Posterior cingulate gyrus (tissue), 11 donors: ENCODE measurements around the gene SDK2.
"Not testable (repeated sequence)": the region's sequence is repeated elsewhere in the genome, so short reads cannot be mapped to it uniquely, and the experiment has no call there.

Experiments
- DNase-seq, 10 donors: peaks; one replicate each; pipeline versions ENCODE4 v3.0.0 to v3.0.0-alpha.2; 2020 to 2021; ENCODE audit warnings: mixed read lengths in 3 of 10
- intact Hi-C: fragments of 100-400 bp; cut with DNase I; formaldehyde crosslinking; loops from one replicate; pipeline ENCODE4 v1.15.1; 2023

Gene SDK2

DNA sequence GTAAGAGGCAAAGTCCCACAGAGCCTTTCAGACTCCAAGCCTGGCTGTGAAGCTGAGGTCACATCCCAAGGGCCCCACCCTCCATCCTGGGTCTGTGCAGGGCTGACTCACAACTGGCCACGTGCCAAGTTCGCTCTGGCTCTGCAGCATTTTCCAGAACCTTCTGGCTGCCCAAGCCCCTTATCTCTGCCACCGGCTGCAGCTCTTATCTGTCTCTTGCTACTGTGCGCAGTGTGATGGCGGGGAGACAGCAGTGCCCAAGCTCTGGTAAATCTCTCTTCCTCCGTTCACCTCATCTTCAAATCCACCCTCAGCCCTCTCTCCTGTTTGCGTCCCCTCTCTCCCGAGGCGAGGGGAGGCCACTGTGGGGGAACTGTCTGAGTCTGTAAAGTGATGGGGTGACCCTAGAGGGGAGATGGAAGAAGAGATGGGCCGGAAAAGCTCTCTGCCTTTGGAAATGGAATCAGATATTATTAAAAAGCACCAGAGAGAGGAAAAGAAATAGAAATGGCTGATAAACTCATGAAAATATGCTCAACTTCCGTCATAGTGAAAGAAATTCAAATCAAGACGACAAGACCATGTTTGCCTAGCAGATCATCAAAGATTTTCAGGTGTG lies 169.8 kb downstream of the SDK2 start:
- intact Hi-C loops = no loop called here
- peak in 3 of 10 donors; percentile 29 to 77 (median 36) for DNase-seq

DNA sequence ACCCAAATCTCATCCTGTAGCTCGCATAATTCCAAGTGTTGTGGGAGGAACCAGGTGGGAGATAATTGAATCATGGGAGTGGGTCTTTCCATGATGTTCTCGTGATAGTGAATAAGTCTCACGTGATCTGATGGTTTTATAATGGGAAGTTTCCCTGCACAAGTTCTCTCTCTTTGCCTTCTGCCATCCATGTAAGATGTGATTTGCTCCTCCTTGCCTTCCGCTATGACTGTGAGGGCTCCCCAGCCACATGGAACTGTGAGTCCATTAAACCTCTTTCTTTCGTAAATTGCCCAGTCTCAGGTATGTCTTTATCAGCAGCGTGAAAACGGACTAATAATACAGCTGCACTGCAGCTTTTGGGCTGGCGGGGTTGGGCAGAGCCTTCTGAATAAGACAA lies 171.5 kb downstream of the SDK2 start:
- intact Hi-C loops, DNase-seq: not testable (repeated sequence)

DNA sequence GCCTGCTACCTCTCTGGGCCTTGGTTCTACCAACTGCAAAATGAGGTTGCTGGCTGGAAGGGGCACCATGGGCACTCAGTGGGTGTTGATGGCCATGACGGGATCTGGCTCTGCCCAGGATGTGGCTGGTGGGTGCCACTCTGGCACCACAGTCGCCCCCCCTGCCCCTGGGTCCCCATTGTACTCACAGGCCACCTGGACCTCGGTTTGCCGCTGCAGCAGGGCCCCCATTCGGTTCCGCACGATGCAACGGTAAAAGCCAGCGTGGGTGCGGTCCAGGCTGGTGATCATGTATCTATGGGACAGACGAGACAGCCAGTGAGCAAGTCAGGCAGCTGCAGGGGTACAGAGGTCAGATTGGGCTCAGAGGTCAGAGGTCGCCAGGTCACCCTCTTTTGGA lies 172.3 kb downstream of the SDK2 start:
- intact Hi-C loops = no loop called here
- DNase-seq = peak in 1 of 10 donors; percentile 72

DNA sequence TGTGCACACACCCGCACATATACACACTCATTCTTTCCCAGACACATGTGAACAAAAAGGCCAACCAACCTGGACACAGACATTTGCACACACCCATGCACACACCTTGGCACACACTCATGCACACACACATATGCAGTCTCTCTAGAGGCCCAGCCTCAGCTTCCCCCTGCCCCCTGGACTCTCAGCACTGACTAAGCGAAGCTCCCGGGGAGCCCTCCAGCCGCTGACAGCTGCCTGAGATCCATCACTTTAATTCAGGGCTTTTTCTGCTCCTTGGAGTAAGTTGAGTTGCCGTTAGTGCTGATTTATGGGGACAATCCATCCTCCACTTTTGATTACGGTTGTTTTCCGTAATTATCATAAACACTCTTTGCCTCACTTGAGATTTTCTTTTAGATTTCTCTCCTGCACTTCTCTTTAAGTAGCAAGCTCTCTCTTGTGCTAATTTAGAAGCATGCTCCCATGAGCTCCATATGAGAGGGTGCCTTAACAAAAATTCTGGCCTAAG lies 173.9 kb downstream of the SDK2 start:
- intact Hi-C loops = no loop called here
- DNase-seq = peak in 1 of 10 donors; percentile 42

DNA sequence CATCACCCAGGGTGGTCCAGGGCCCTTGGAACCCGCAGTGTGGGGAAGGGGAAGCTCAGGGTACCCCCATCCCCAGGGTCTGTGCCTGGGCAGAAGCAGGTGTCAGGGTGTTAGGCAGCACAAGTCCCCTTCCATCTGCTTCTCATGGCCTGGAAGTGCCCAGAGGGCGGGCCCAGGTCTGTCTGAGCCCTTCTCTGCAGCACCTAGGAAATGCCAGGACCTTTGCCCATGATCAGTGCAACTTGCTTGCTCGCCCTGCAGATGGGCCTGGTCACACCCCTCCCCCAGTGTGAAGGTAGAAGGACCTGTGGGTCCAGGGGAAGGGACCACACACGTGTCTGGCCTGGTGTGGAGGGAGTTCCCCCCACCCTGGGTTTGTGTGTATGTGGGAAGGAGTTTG lies 174.9 kb downstream of the SDK2 start:
- peak in 1 of 10 donors; percentile 55 for DNase-seq
- intact Hi-C loops = no loop called here

DNA sequence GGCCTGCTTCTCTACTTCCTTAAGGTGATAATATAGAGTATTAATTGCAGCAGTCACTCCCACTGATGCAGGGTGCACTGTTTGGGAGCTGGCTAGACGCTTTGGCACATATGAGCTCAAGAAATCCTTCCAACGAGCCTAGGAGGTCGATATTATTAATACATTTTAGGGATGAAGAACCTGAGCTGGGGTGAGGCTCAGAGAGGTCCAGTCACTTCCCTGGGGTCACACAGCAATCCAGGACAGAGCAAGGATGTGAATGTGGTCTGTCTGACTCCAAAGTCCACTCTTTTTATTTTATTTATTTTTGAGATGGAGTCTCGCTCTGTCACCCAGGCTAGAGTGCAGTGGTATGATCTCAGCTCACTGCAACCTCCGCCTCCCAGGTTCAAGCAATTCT lies 176.0 kb downstream of the SDK2 start:
- intact Hi-C loops = no loop called here
- DNase-seq = no peak

DNA sequence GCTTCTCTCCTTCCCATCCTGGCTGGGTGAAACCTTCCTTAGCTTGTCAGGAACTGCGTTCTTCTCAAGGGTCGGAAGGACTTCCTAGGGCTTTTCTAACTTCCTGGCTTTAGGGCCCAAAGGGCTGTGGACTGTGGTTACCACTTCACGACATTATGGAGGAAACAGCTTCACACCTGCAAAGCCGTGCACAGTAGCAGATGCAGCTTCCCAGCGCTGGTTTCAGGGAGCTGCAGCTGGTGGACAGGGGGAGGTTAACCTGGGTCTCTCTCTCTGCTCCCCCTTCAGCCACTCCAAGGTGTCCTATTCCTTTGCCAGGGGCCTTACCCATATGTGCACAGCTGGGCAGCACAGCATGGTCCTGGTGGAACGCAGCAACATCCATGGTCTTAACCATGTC lies 176.6 kb downstream of the SDK2 start:
- DNase-seq = peak in 1 of 10 donors; percentile 56
- intact Hi-C loops = no loop called here

DNA sequence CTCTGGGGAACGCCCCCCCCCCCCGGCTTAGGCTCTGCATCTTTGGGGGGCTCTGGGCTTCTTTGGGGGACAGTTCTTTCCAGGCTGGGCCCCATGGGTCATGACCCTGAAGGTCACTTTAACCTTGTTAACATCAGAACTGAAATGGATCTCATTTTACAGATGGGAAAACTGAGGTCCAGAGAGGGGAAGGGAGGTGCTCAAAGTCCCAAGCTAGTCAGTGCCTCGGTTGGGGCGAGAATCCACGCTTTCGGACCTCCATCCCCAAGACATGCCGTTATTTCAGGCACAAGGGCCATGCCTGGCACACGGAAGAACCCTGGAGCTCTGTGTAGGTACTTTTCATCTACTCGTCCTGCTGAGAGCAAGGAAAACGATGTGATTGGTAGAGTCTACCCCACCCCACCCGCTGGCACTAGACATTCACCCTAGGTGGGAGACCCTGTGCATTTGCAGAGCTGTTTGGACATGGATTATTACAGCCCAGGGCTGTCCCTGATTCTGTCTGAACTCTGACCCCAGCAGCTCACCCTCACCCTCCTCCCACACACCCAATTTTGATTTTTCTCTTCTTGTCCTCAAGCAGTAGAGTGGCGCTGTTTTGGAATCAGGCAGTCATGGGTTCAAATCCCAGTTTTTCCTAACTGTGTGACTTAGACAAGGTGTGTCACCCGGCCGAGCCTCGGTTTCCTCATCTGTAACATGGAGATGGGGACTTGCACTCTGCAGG lies 177.4 kb downstream of the SDK2 start:
- intact Hi-C loops = no loop called here
- peak in 1 of 10 donors; percentile 54 for DNase-seq

DNA sequence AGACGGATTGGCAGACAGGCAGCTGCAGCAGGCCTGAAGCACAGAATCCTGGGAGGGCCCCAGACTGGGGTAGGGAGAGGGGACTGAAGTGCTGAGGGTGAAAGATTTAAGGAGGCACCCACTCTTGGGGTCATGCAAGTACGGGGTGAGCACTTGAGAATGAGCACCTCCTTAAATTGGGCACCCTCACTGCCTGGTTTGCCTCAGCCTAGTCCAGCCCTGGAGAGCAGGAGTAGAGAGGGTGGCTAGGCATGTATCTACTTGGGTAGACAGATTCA lies 178.4 kb downstream of the SDK2 start:
- intact Hi-C loops = no loop called here

DNA sequence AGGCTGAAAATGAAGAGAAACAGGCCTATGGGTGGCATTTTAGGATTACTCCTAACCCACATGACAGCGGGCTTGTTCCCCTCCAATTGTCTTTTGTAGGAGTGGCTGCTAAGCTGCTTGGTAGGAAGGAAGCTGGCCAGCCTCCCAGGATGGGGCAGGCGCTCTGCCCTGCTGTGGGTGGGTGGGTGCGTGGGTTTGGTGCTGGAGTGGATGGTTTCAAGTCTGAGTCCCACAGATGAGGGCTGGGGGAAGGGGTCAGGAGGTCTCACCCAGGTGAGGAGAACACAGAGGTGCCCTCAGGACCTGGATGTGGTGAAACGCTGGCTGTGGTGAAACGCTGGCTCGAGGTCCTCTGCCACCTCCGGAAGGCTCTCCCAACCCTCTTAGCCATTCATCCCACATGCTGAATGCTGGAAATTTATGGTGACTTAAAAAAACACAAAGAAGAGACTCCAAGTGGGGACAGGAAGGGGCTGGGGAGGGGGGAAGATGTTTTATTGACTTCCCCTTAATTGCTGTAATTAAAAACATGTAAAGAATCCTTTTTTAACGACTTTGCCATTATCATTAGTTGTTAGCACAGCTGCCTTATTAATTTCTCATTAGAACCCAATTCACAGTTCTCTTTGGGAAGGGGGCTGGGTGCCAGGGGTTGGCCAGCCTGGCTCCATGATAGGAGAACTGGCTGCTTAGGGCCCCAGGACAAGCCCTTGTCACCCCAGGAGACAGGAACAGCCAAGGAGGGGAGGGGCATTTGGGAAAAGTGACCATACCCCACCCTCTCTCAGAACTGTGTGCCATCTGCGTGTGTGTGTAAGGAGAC lies 178.9 kb downstream of the SDK2 start:
- intact Hi-C loops = no loop called here
- peak in 1 of 10 donors; percentile 64 for DNase-seq

More for the DNA sequence above, 178.4 kb downstream of the SDK2 start:
- peak in 1 of 10 donors; percentile 52 for DNase-seq

DNA sequence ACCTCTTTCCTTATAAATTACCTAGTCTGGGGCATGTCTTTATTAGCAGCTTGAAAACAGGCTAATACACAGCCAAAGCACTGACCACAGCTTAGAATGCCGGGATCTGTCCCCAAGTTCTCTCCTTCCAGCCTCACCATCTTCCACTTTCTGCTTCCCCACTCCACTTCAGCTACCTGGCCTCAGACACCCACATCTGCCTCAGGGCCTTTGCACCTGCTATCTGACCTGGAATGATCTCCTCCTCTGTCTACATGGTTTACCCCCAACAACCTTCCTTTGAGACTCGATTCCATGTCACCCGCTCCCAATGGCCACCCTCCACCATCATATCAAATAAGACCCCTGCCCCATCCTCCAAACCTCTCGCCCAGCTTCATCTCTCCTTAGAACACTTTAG lies 179.8 kb downstream of the SDK2 start:
- DNase-seq = peak in 1 of 10 donors; percentile 4
- intact Hi-C loops = no loop called here

DNA sequence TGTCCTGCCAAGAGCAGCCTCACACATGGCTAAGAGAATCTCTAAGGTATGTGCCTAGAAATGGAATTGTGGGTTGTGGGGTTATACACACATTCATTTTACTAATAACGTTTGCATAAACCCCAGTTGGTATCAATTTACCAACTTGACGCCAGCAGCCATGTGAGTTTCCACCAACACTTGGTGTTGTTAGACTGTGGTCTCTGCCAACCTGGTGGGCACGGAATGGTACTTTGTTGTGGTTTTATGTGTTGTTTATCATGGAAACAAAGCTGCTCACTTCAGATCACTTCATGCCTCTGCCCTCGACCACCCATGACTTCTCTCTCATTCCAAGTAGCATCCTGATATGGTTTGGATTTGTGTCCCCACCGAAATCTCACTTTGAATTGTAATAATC lies 180.4 kb downstream of the SDK2 start:
- intact Hi-C loops = no loop called here

DNA sequence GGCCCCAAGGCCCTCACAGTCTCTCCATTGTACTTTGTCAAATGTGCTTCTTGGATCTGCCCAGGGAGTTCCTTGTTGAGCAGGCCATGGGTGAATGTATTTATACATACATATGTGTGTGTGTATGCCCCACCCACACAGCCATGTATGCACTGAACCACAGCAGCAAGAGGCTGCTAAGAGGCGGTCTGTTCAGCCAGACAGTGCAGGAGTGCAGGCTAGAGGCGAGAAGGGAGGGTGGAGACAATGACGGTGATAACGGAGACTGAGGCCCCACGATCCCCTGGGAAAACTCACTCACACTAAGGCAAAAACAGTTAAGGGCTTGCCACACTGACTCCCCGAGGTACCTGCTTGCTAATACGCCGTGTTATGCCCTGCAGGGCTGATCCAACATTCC lies 181.4 kb downstream of the SDK2 start:
- intact Hi-C loops = no loop called here
- peak in 1 of 10 donors; percentile 36 for DNase-seq

More for the DNA sequence above, 180.4 kb downstream of the SDK2 start:
- DNase-seq = peak in 1 of 10 donors; percentile 7

DNA sequence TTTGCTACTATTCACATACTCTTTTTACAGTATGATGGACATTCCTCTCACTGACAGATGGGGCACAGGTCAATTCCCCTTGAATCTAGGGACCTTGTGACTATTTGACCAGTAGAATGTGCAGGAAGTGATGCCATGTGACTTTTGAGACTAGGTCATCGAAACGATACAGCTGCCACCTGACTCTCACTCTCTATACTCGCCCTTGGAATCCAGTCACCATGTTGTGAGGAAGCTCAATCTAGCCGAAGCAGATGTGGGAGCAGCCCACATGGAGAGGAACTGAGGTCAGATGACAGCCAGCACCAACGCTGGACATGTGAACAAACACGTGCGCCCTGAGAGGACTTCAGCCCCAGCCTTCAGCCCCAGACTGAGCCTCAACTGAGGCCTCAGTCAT lies 184.3 kb downstream of the SDK2 start:
- intact Hi-C loops = no loop called here
- DNase-seq = peak in 1 of 10 donors; percentile 57

DNA sequence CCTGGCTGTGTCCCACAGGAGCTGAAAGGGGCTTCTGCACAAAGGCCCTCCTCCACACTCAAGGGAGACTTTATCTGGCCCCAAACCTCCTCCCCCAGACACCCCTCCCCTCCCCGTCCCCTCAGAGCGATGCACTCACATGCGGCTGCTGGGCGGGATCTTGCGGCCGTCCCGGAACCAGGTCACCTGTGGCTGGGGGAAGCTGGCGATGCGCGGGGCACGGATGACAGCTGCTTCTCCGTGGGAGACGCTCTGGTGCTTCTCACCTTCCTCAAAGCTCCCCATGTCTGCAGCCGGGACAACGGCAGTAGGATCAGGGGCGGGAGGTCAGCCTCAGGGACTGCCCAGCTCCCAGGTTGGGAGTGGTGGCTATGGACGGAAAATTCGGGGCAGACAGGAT lies 188.5 kb downstream of the SDK2 start:
- intact Hi-C loops = no loop called here
- peak in 1 of 10 donors; percentile 46 for DNase-seq

DNA sequence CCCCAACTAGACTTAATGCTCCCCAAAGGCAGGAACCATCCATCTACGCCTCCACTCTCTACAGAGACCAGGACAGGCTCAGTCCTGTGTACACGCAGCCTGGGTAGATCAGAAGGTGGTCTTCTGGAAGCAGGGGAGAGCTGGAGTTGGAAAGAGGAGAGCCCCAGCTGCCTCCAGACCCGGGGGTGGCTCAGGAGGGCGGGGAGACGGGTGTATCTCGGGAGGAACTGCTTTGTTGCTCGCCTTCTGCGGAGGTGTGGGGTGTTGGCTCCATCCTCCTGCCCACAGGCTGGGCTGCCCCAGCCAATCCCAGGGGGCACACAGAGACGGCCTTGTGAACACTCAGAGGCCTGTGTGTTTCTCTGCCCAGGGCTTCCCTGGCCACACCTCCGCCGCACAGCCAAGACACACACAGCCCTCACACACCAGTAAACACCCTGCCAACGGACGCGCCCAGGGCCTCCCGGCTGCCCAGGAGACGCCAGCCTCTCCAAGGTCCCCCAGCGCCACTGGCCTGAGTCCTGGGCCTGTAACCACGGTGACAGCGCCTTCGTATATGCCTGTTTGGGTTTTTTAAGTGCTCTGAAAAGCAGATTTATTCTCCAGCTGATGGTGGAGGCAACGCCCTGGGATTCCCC lies 189.1 kb downstream of the SDK2 start:
- peak in 7 of 10 donors; percentile 23 to 88 (median 59) for DNase-seq
- intact Hi-C loops = no loop called here

DNA sequence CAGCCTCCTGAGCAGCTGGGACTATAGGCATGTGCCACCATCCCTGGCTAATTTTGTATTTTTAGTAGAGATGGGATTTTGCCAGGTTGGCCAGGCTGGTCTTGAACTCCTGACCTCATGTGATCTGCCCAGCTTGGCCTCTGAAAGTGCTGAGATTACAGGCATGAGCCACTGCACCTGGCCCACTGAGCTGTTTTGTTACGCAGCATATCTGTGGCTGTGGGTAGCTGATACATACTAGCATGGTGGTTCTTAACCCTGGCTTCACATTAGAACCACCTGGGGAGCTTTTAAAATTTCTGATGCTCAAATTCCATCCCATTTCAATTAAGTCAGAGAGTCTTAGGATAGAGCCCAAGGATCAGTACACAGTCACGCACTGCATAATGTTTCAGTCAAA lies 190.8 kb downstream of the SDK2 start:
- DNase-seq = peak in 1 of 10 donors; percentile 1

DNA sequence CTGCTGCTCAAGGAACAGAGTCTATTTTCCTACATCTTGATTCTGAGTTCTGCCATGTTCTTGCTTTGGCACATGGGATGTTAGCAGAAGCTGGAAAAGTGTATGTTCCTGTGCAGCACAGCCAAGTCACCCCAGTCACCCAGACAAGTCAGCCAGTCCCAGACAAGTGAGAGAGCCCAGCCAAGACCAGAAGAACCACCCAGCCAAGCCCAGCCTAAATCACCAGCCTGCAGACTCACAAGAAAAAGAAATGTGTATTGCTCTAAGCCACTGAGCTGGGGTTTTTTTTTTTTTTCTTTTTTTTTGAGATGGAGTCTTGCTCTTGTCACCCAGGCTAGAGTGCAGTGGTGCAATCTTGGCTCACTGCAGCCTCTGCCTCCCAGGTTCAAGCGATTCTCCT lies 191.2 kb downstream of the SDK2 start:
- peak in 1 of 10 donors; percentile 15 for DNase-seq
- intact Hi-C loops = no loop called here

More for the DNA sequence above, 190.8 kb downstream of the SDK2 start:
- intact Hi-C loops = not testable (repeated sequence)

DNA sequence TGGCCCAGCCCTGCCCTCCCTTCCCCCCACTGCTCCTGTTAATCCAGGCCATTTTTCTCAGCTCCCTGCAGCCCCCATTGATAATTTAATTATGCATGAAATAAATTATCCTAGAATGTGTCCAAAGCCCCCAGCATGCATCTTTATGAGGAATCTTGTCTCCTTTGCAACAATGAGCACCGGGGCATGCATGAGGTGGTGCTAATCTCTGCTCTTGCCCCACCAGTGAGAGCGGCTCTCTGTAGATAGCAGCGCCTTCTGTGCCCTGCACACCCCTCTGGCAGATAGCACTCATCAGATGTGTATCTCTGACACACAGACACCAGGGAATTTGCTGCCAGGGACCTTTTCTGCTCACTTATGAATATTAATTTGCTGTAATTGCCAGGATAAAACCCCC lies 192.2 kb downstream of the SDK2 start:
- intact Hi-C loops = no loop called here
- peak in 1 of 10 donors; percentile 22 for DNase-seq

DNA sequence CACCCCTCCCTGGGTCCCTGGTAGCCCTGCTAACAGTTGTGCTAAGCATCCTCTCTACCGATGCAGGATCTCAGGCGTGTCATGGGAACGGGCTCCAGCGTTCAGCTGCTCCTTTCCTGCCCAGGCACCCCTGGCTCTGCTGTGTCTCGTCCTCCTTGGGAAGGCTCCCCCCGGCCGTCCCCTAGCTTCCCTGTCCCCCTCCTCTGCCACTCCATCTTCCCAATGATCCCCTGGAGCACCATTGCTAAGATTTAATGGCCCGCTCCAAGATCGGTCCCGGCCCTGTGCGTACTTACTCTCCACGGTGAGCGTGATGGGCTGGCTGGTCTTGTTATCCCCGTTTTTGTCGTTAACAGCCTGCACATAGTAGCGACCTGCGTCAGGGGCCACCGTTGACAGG lies 196.9 kb downstream of the SDK2 start:
- DNase-seq = peak in 2 of 10 donors; percentile 18 to 39
- intact Hi-C loops = no loop called here

DNA sequence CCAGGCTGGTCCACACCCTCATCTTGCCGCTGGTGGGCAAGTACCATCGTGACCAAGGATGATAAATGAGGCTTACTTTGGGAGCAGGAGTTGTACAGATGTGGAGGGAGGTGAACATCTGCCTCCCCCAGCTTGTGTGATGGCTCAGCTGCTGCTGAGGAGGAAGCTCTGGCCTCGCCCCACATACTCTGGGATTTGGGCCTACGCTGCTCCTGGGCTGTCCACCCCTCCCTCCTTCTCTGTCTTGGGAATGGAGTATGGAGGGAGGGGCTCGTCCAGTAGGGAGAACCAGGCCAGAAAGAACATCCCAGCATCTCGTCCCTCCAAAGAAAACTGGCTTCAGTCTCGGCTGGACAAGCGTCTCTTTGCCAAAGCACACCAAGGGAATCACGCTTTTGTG lies 197.6 kb downstream of the SDK2 start:
- intact Hi-C loops = no loop called here
- peak in 2 of 10 donors; percentile 42 to 50 for DNase-seq
